HG03196 (cell line): Measurements from ENCODE around the gene PEX14.

Experiments
- ATAC-seq: cut with Tn5 transposase; IDR thresholded peaks from one replicate; pipeline ENCODE4 v1.9.1; 2021; ENCODE audit not compliant: unreplicated experiment

PEX14 gene

GRCh38 chr1:10642403-10643080 lies 167.8 kb downstream of the PEX14 start:
- no peak for ATAC-seq

- ATAC-seq: no peak
These were observed 169.0 kb downstream of the PEX14 start for GRCh38 chr1:10643607-10644306.

GRCh38 chr1:10644307-10645128 lies 169.8 kb downstream of the PEX14 start:
- ATAC-seq: no peak

GRCh38 chr1:10646347-10646861 lies 171.7 kb downstream of the PEX14 start:
- ATAC-seq: no peak

- ATAC-seq: no peak
These were observed 172.8 kb downstream of the PEX14 start for GRCh38 chr1:10647414-10648170.

GRCh38 chr1:10648689-10649516 lies 174.2 kb downstream of the PEX14 start:
- ATAC-seq: no peak

GRCh38 chr1:10649517-10650201 lies 174.9 kb downstream of the PEX14 start:
- ATAC-seq: no peak

GRCh38 chr1:10650556-10651388 lies 176.0 kb downstream of the PEX14 start:
- no peak for ATAC-seq

GRCh38 chr1:10651389-10651766 lies 176.6 kb downstream of the PEX14 start:
- ATAC-seq: no peak

GRCh38 chr1:10651793-10652192 lies 177.0 kb downstream of the PEX14 start:
- ATAC-seq: no peak

- ATAC-seq: no peak
These were observed 177.9 kb downstream of the PEX14 start for GRCh38 chr1:10652626-10653025.

GRCh38 chr1:10653370-10654125 lies 178.8 kb downstream of the PEX14 start:
- no peak for ATAC-seq

- no peak for ATAC-seq
These were observed 180.3 kb downstream of the PEX14 start for GRCh38 chr1:10655002-10655401.

GRCh38 chr1:10656431-10656830 lies 181.7 kb downstream of the PEX14 start:
- ATAC-seq: no peak

- ATAC-seq: no peak
These were observed 182.5 kb downstream of the PEX14 start for GRCh38 chr1:10657088-10657847.

GRCh38 chr1:10658396-10659066 lies 183.8 kb downstream of the PEX14 start:
- ATAC-seq: no peak

GRCh38 chr1:10659218-10659617 lies 184.5 kb downstream of the PEX14 start:
- ATAC-seq: no peak
